Calu3 (cell line): Measurements from ENCODE around the gene TOP2B. TPM values are rescaled to one million over a fixed set of nuclear protein-coding genes. Genes with fewer than 3 reads are reported as not detected.

ENCODE experiments used
- Bru-seq: library from RNA; stranded (reverse); fragments of 400-500 nt; gene quantifications from one replicate; lab custom pipeline; 2021; lab: Mats Ljungman, UMichigan
- BruChase-seq, 2 experiments: library from RNA; stranded (reverse); fragments of 400-500 nt; gene quantifications; one replicate each; lab custom pipeline; 2021; lab: Mats Ljungman, UMichigan
- BruUV-seq: library from RNA; stranded (reverse); fragments of 400-500 nt; replicated peaks from 2 replicates; lab custom pipeline; 2021; lab: Mats Ljungman, UMichigan
- CTCF ChIA-PET: fragments of 300-600 bp; sonication (Branson Sonifier 250); formaldehyde crosslinking; loops from one replicate; lab custom pipeline; 2022; ENCODE audit warnings: antibody characterized with exemption; lab: Charles Lee
- DNase-seq: peaks from one replicate; pipeline ENCODE4 v3.0.0; 2022
- H3K27ac Mint-ChIP-seq: one replicate; pipeline ENCODE4 v1.8.0; 2022; ENCODE audit warnings: mixed read lengths; ENCODE audit not compliant: unreplicated experiment
- H3K27me3 Mint-ChIP-seq: one replicate; pipeline ENCODE4 v1.8.0; 2022; ENCODE audit warnings: mixed read lengths; ENCODE audit not compliant: unreplicated experiment
- H3K36me3 Mint-ChIP-seq: one replicate; pipeline ENCODE4 v1.8.0; 2022; ENCODE audit warnings: mild to moderate bottlenecking, moderate library complexity, mixed read lengths; ENCODE audit not compliant: insufficient read depth, unreplicated experiment
- H3K4me1 Mint-ChIP-seq: one replicate; pipeline ENCODE4 v1.8.0; 2022; ENCODE audit warnings: mild to moderate bottlenecking, low read depth, mixed read lengths; ENCODE audit not compliant: unreplicated experiment
- H3K4me3 Mint-ChIP-seq: one replicate; pipeline ENCODE4 v1.8.0; 2022; ENCODE audit warnings: mild to moderate bottlenecking, low read depth, moderate library complexity, mixed read lengths; ENCODE audit not compliant: unreplicated experiment
- H3K9me3 Mint-ChIP-seq: one replicate; pipeline ENCODE4 v1.8.0; 2022; ENCODE audit warnings: low read depth, mixed read lengths; ENCODE audit not compliant: unreplicated experiment
- CTCF ChIP-seq: fragments of 200-600 bp; IDR thresholded peaks from one replicate; pipeline ENCODE4 v1.8.0; 2022; ENCODE audit warnings: antibody characterized with exemption; ENCODE audit not compliant: unreplicated experiment
- intact Hi-C: fragments of 100-400 bp; cut with micrococcal nuclease; formaldehyde crosslinking; loops from one replicate; pipeline ENCODE4 v1.10.0; 2022; ENCODE audit not compliant: unreplicated experiment
- long read RNA-seq: library from polyadenylated mRNA; stranded (forward); transcript quantifications from one replicate; pipeline ENCODE4 v2.0.0, GENCODE V29; 2022
- total RNA-seq: library from RNA; stranded (reverse); gene quantifications from 2 replicates; pipeline ENCODE4 v1.2.3, GENCODE V29; 2022

Gene TOP2B
- 99.9 and 117 TPM in 2 replicates for total RNA-seq
- Bru-seq, nascent RNA, result percentile 90 among the genes with signal in this experiment
- BruChase-seq, experiment 1, labeled RNA remaining after a 6-hour chase, result percentile 93 among the genes with signal in this experiment
- BruChase-seq, experiment 2, labeled RNA remaining after a 2-hour chase, result percentile 89 among the genes with signal in this experiment
- long read RNA-seq, full-length matches to known transcripts, result 37 of 51 reads
- long read RNA-seq, partial matches to known transcripts, result 10 of 51 reads
- long read RNA-seq, other reads (novel, unspliced or antisense), result 4 of 51 reads

GRCh38 chr3:25664812-25665314, at the start of gene TOP2B:
TOP2B (minus strand) TSS chr3:25664907; CDS start chr3:25664297, 610 bp downstream.
- CTCF ChIA-PET, result no interaction called here
- Mint-ChIP-seq H3K27me3 (no peaks in the 10 kb centered on the region), H3K4me1 (peaks cover 35% of the 10 kb centered on the region), H3K27ac (peak within 1 kb of the TSS; percentile 99), H3K9me3 (no peaks in the 10 kb centered on the region), H3K4me3 (peak within 1 kb of the TSS; percentile 98), H3K36me3 (peaks cover 31% of the 10 kb centered on the region)
- intact Hi-C loops, result loop anchor here (5.0 kb wide), 2 partner anchors 117 to 192 kb away; partner anchors contain the start of gene NGLY1
- TF ChIP-seq CTCF, result no peak
- peak; percentile 94 for DNase-seq
- no TSS peak for BruUV-seq

GRCh38 chr3:25713341-25713985, 48.8 kb upstream of the TOP2B start:
- H3K9me3 Mint-ChIP-seq, result no peaks in the 10 kb centered on the region
- no peaks in the 10 kb centered on the region for H3K4me1 Mint-ChIP-seq
- BruUV-seq, result no TSS peak
- H3K27me3 Mint-ChIP-seq, result no peaks in the 10 kb centered on the region
- H3K27ac Mint-ChIP-seq, result no peak overlapping the region
- intact Hi-C loops, result no loop called here
- no peak overlapping the region for H3K4me3 Mint-ChIP-seq
- H3K36me3 Mint-ChIP-seq, result peaks cover 6% of the 10 kb centered on the region
- no peak for TF ChIP-seq CTCF
- CTCF ChIA-PET, result no interaction called here
- no peak for DNase-seq

- H3K36me3 Mint-ChIP-seq, result no peaks in the 10 kb centered on the region
- H3K9me3 Mint-ChIP-seq, result no peaks in the 10 kb centered on the region
- no peak overlapping the region for H3K27ac Mint-ChIP-seq
- no peaks in the 10 kb centered on the region for H3K4me1 Mint-ChIP-seq
- DNase-seq, result no peak
- no TSS peak for BruUV-seq
- CTCF ChIA-PET, result no interaction called here
- intact Hi-C loops, result no loop called here
- H3K4me3 Mint-ChIP-seq, result no peak overlapping the region
- TF ChIP-seq CTCF, result no peak
- no peaks in the 10 kb centered on the region for H3K27me3 Mint-ChIP-seq
Measured at GRCh38 chr3:25711090-25711489, 46.4 kb upstream of the TOP2B start.

- Mint-ChIP-seq H3K27ac (no peak overlapping the region), H3K36me3 (no peaks in the 10 kb centered on the region), H3K4me1 (no peaks in the 10 kb centered on the region), H3K9me3 (no peaks in the 10 kb centered on the region), H3K4me3 (no peak overlapping the region), H3K27me3 (no peaks in the 10 kb centered on the region)
- CTCF ChIA-PET, result no interaction called here
- no peak for TF ChIP-seq CTCF
- intact Hi-C loops, result no loop called here
- no TSS peak for BruUV-seq
- DNase-seq, result no peak
Measured at GRCh38 chr3:25708036-25708435, 43.3 kb upstream of the TOP2B start.
